Erythroblast (primary cell): Measurements from ENCODE around the gene NUDT4.

Experiments used
- GATA1 ChIP-seq: IDR thresholded peaks from 2 replicates; pipeline ENCODE4 v1.6.1; 2011; ENCODE audit warnings: low read depth, mild to moderate bottlenecking, control low read depth, low read length, moderate library complexity
- POLR2A ChIP-seq: IDR thresholded peaks from 2 replicates; pipeline ENCODE4 v1.6.1; 2011; ENCODE audit warnings: mild to moderate bottlenecking, low read length

DNA sequence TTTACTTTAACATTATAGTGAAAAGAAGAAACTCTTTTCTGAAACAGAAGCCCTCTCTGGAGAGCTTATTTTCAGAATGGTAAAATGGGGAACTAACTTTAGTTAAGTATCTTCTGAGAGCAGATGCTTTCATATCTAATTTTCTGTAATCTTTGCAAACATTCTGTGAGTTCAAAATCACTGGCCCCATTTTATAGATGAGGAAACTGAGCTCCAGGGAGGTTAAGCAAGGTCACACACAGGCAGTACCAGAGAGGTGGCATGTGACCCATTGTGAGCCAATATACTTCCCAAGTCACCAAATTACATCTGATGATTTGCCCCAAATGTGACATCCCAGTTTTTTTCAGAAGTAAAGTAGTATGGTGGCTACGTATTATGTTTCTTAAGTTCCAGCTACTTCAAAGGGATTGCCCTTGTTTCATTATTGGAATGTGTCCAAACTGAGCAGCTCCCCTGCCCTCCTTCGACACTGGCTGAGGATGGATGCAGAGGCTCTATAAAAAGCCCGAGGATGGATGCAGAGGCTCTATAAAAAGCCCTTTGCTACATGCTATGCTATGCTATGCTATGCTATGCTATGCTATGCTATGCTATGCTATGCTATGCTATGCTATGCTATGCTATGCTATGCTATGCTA lies 36.2 kb upstream of the NUDT4 start:
- TF ChIP-seq POLR2A (no peak), GATA1 (no peak)
